ENCODE results near the gene TMEM214.
A peak's percentile ranks its signal among the peaks of the same experiment; 100 is the strongest.

The TMEM214 gene

GRCh38 chr2:27032495-27033252 lies at the start of gene TMEM214:
TSS of gene TMEM214 (plus strand) at chr2:27032965. CDS start at chr2:27033016, 51 bp downstream.
- no peaks in the 10 kb centered on the region for H3K27me3 ChIP-seq (ENCODE audit: control insufficient read depth in 1 of 2, insufficient read depth in 2 of 2, low read length in 2 of 2)
- peak within 1 kb of the TSS; percentile 90 to 93 for H3K4me3 ChIP-seq (ENCODE audit: low read depth in 1 of 2, low read length in 2 of 2)

GRCh38 chr2:26983746-26984145 lies 49.0 kb upstream of the TMEM214 start:
- Histone ChIP-seq H3K4me3 (ENCODE audit: low read depth in 1 of 2, low read length in 2 of 2) (no peak overlapping the region), H3K9ac (ENCODE audit: low read length) (no peak overlapping the region), H3K4me1 (ENCODE audit: insufficient read depth, low read length) (peaks cover 22% of the 10 kb centered on the region), H3K27ac (ENCODE audit: low read depth, low read length) (no peak overlapping the region), H3K9me3 (ENCODE audit: low read length) (no peaks in the 10 kb centered on the region), H3K27me3 (ENCODE audit: control insufficient read depth in 1 of 2, insufficient read depth in 2 of 2, low read length in 2 of 2) (no peaks in the 10 kb centered on the region), H3K36me3 (ENCODE audit: insufficient read depth, low read length) (peaks cover 8% of the 10 kb centered on the region)

More at GRCh38 chr2:27032495-27033252, at the start of gene TMEM214:
- H3K36me3 ChIP-seq (ENCODE audit: insufficient read depth, low read length) = peaks cover 29% of the 10 kb centered on the region
- peak within 1 kb of the TSS; percentile 84 for H3K27ac ChIP-seq (ENCODE audit: low read depth, low read length)
- H3K4me1 ChIP-seq (ENCODE audit: insufficient read depth, low read length) = peaks cover 21% of the 10 kb centered on the region
- peak within 1 kb of the TSS; percentile 97 for H3K9ac ChIP-seq (ENCODE audit: low read length)
- no peaks in the 10 kb centered on the region for H3K9me3 ChIP-seq (ENCODE audit: low read length)

- peaks cover 19% of the 10 kb centered on the region for H3K4me1 ChIP-seq (ENCODE audit: insufficient read depth, low read length)
- H3K27me3 ChIP-seq (ENCODE audit: control insufficient read depth in 1 of 2, insufficient read depth in 2 of 2, low read length in 2 of 2) = no peaks in the 10 kb centered on the region
- H3K27ac ChIP-seq (ENCODE audit: low read depth, low read length) = no peak overlapping the region
- H3K4me3 ChIP-seq (ENCODE audit: low read depth in 1 of 2, low read length in 2 of 2) = no peak overlapping the region
- H3K36me3 ChIP-seq (ENCODE audit: insufficient read depth, low read length) = peaks cover 8% of the 10 kb centered on the region
- H3K9ac ChIP-seq (ENCODE audit: low read length) = no peak overlapping the region
- H3K9me3 ChIP-seq (ENCODE audit: low read length) = no peaks in the 10 kb centered on the region
These were observed 47.0 kb upstream of the TMEM214 start for GRCh38 chr2:26985807-26986206.

- Histone ChIP-seq H3K27ac (ENCODE audit: low read depth, low read length) (no peak overlapping the region), H3K4me1 (ENCODE audit: insufficient read depth, low read length) (peaks cover 12% of the 10 kb centered on the region)
These were observed 46.2 kb upstream of the TMEM214 start for GRCh38 chr2:26986576-26986975.

GRCh38 chr2:26988058-26988860 lies 44.5 kb upstream of the TMEM214 start:
- no peaks in the 10 kb centered on the region for H3K4me1 ChIP-seq (ENCODE audit: insufficient read depth, low read length)
- no peak overlapping the region for H3K27ac ChIP-seq (ENCODE audit: low read depth, low read length)
- H3K9ac ChIP-seq (ENCODE audit: low read length) = no peak overlapping the region
- H3K27me3 ChIP-seq (ENCODE audit: control insufficient read depth in 1 of 2, insufficient read depth in 2 of 2, low read length in 2 of 2) = no peaks in the 10 kb centered on the region
- H3K36me3 ChIP-seq (ENCODE audit: insufficient read depth, low read length) = peaks cover 8% of the 10 kb centered on the region
- no peak overlapping the region for H3K4me3 ChIP-seq (ENCODE audit: low read depth in 1 of 2, low read length in 2 of 2)
- no peaks in the 10 kb centered on the region for H3K9me3 ChIP-seq (ENCODE audit: low read length)

More at GRCh38 chr2:26986576-26986975, 46.2 kb upstream of the TMEM214 start:
- no peak overlapping the region for H3K9ac ChIP-seq (ENCODE audit: low read length)
- no peaks in the 10 kb centered on the region for H3K27me3 ChIP-seq (ENCODE audit: control insufficient read depth in 1 of 2, insufficient read depth in 2 of 2, low read length in 2 of 2)
- H3K4me3 ChIP-seq (ENCODE audit: low read depth in 1 of 2, low read length in 2 of 2) = no peak overlapping the region
- no peaks in the 10 kb centered on the region for H3K9me3 ChIP-seq (ENCODE audit: low read length)
- H3K36me3 ChIP-seq (ENCODE audit: insufficient read depth, low read length) = peaks cover 8% of the 10 kb centered on the region

GRCh38 chr2:26989156-26989555 lies 43.6 kb upstream of the TMEM214 start:
- H3K27me3 ChIP-seq (ENCODE audit: control insufficient read depth in 1 of 2, insufficient read depth in 2 of 2, low read length in 2 of 2) = no peaks in the 10 kb centered on the region
- H3K36me3 ChIP-seq (ENCODE audit: insufficient read depth, low read length) = peaks cover 8% of the 10 kb centered on the region
- H3K27ac ChIP-seq (ENCODE audit: low read depth, low read length) = no peak overlapping the region
- no peak overlapping the region for H3K4me3 ChIP-seq (ENCODE audit: low read depth in 1 of 2, low read length in 2 of 2)
- H3K4me1 ChIP-seq (ENCODE audit: insufficient read depth, low read length) = no peaks in the 10 kb centered on the region
- H3K9ac ChIP-seq (ENCODE audit: low read length) = no peak overlapping the region
- H3K9me3 ChIP-seq (ENCODE audit: low read length) = no peaks in the 10 kb centered on the region

GRCh38 chr2:26991717-26992116 lies 41.0 kb upstream of the TMEM214 start:
- Histone ChIP-seq H3K4me1 (ENCODE audit: insufficient read depth, low read length) (no peaks in the 10 kb centered on the region), H3K27ac (ENCODE audit: low read depth, low read length) (no peak overlapping the region), H3K4me3 (ENCODE audit: low read depth in 1 of 2, low read length in 2 of 2) (no peak overlapping the region), H3K9me3 (ENCODE audit: low read length) (no peaks in the 10 kb centered on the region), H3K9ac (ENCODE audit: low read length) (no peak overlapping the region), H3K36me3 (ENCODE audit: insufficient read depth, low read length) (no peaks in the 10 kb centered on the region), H3K27me3 (ENCODE audit: control insufficient read depth in 1 of 2, insufficient read depth in 2 of 2, low read length in 2 of 2) (no peaks in the 10 kb centered on the region)

- no peaks in the 10 kb centered on the region for H3K4me1 ChIP-seq (ENCODE audit: insufficient read depth, low read length)
- H3K27me3 ChIP-seq (ENCODE audit: control insufficient read depth in 1 of 2, insufficient read depth in 2 of 2, low read length in 2 of 2) = no peaks in the 10 kb centered on the region
- no peaks in the 10 kb centered on the region for H3K9me3 ChIP-seq (ENCODE audit: low read length)
- H3K4me3 ChIP-seq (ENCODE audit: low read depth in 1 of 2, low read length in 2 of 2) = no peak overlapping the region
- H3K9ac ChIP-seq (ENCODE audit: low read length) = no peak overlapping the region
- H3K36me3 ChIP-seq (ENCODE audit: insufficient read depth, low read length) = no peaks in the 10 kb centered on the region
- no peak overlapping the region for H3K27ac ChIP-seq (ENCODE audit: low read depth, low read length)
These were observed 39.0 kb upstream of the TMEM214 start for GRCh38 chr2:26993768-26994167.

- Histone ChIP-seq H3K4me3 (ENCODE audit: low read depth in 1 of 2, low read length in 2 of 2) (no peak overlapping the region), H3K9me3 (ENCODE audit: low read length) (no peaks in the 10 kb centered on the region), H3K36me3 (ENCODE audit: insufficient read depth, low read length) (no peaks in the 10 kb centered on the region), H3K9ac (ENCODE audit: low read length) (no peak overlapping the region), H3K27ac (ENCODE audit: low read depth, low read length) (no peak overlapping the region), H3K27me3 (ENCODE audit: control insufficient read depth in 1 of 2, insufficient read depth in 2 of 2, low read length in 2 of 2) (no peaks in the 10 kb centered on the region), H3K4me1 (ENCODE audit: insufficient read depth, low read length) (no peaks in the 10 kb centered on the region)
These were observed 37.8 kb upstream of the TMEM214 start for GRCh38 chr2:26994983-26995382.

GRCh38 chr2:26997394-26997793 lies 35.4 kb upstream of the TMEM214 start:
- no peak overlapping the region for H3K27ac ChIP-seq (ENCODE audit: low read depth, low read length)
- no peak overlapping the region for H3K4me3 ChIP-seq (ENCODE audit: low read depth in 1 of 2, low read length in 2 of 2)
- H3K36me3 ChIP-seq (ENCODE audit: insufficient read depth, low read length) = no peaks in the 10 kb centered on the region
- H3K9ac ChIP-seq (ENCODE audit: low read length) = no peak overlapping the region
- H3K27me3 ChIP-seq (ENCODE audit: control insufficient read depth in 1 of 2, insufficient read depth in 2 of 2, low read length in 2 of 2) = no peaks in the 10 kb centered on the region
- H3K9me3 ChIP-seq (ENCODE audit: low read length) = no peaks in the 10 kb centered on the region
- no peaks in the 10 kb centered on the region for H3K4me1 ChIP-seq (ENCODE audit: insufficient read depth, low read length)

GRCh38 chr2:26998323-26998722 lies 34.4 kb upstream of the TMEM214 start:
- Histone ChIP-seq H3K4me1 (ENCODE audit: insufficient read depth, low read length) (no peaks in the 10 kb centered on the region), H3K27ac (ENCODE audit: low read depth, low read length) (no peak overlapping the region), H3K4me3 (ENCODE audit: low read depth in 1 of 2, low read length in 2 of 2) (no peak overlapping the region), H3K9ac (ENCODE audit: low read length) (no peak overlapping the region), H3K9me3 (ENCODE audit: low read length) (no peaks in the 10 kb centered on the region), H3K27me3 (ENCODE audit: control insufficient read depth in 1 of 2, insufficient read depth in 2 of 2, low read length in 2 of 2) (no peaks in the 10 kb centered on the region), H3K36me3 (ENCODE audit: insufficient read depth, low read length) (no peaks in the 10 kb centered on the region)

Measured in muscle layer of colon (tissue), 2 donors.